Loucy (cell line): ENCODE results near the gene RBP2.

Experiments
- H2AFZ ChIP-seq: fragments of 200-600 bp; sonication (generic); 2 replicates; pipeline ENCODE4 v1.6.0; 2016; ENCODE audit warnings: antibody characterized with exemption, mild to moderate bottlenecking, low read length, moderate library complexity
- H3F3A ChIP-seq: fragments of 200-600 bp; 2 replicates; pipeline ENCODE4 v1.6.0; 2016; ENCODE audit warnings: antibody characterized with exemption, low read depth, mild to moderate bottlenecking
- H3K27me3 ChIP-seq: fragments of 200-600 bp; sonication (generic); 2 replicates; pipeline ENCODE4 v1.6.1; 2014; ENCODE audit warnings: low read length, mild to moderate bottlenecking; ENCODE audit not compliant: insufficient read depth, poor library complexity, severe bottlenecking
- H3K36me3 ChIP-seq: fragments of 200-600 bp; sonication (generic); 2 replicates; pipeline ENCODE4 v1.6.1; 2016; ENCODE audit warnings: low read length; ENCODE audit not compliant: insufficient read depth
- H3K4me1 ChIP-seq: fragments of 200-600 bp; sonication (generic); 2 replicates; pipeline ENCODE4 v1.5.1; 2014; ENCODE audit warnings: low read length, mild to moderate bottlenecking; ENCODE audit not compliant: insufficient read depth, poor library complexity, severe bottlenecking
- H3K4me2 ChIP-seq: fragments of 200-600 bp; sonication (generic); 2 replicates; pipeline ENCODE4 v1.6.0; 2014; ENCODE audit warnings: antibody characterized with exemption, low read length, low read depth, mild to moderate bottlenecking; ENCODE audit not compliant: poor library complexity, severe bottlenecking
- H3K4me3 ChIP-seq: fragments of 200-600 bp; sonication (generic); 2 replicates; pipeline ENCODE4 v1.5.1; 2014; ENCODE audit warnings: low read length, mild to moderate bottlenecking, mixed read lengths; ENCODE audit not compliant: poor library complexity, severe bottlenecking
- H3K79me2 ChIP-seq: fragments of 200-600 bp; sonication (generic); 2 replicates; pipeline ENCODE4 v1.6.1; 2014; ENCODE audit warnings: low read length; ENCODE audit not compliant: insufficient read depth
- H3K9ac ChIP-seq: fragments of 200-600 bp; sonication (generic); 2 replicates; pipeline ENCODE4 v1.6.0; 2014; ENCODE audit warnings: mild to moderate bottlenecking, low read depth, low read length, moderate library complexity; ENCODE audit not compliant: poor library complexity, severe bottlenecking
- H3K9me2 ChIP-seq: fragments of 200-600 bp; sonication (generic); replicated peaks from 2 replicates; pipeline ENCODE4 v1.6.1; 2016; ENCODE audit warnings: low read depth, low read length, mixed read lengths
- H3K9me3 ChIP-seq: fragments of 200-600 bp; sonication (generic); 2 replicates; pipeline ENCODE4 v1.6.1; 2014; ENCODE audit warnings: mild to moderate bottlenecking, antibody characterized with exemption, low read length, low read depth; ENCODE audit not compliant: insufficient read depth
- H4K20me1 ChIP-seq: fragments of 200-600 bp; sonication (generic); 2 replicates; pipeline ENCODE4 v1.6.0; 2014; ENCODE audit warnings: antibody characterized with exemption, low read length, mild to moderate bottlenecking; ENCODE audit not compliant: insufficient read depth, poor library complexity, severe bottlenecking
- EZH2phosphoT487 ChIP-seq: fragments of 200-600 bp; IDR thresholded peaks from 2 replicates; pipeline ENCODE4 v1.6.1; 2018; ENCODE audit warnings: antibody characterized with exemption, mild to moderate bottlenecking, moderate library complexity, borderline replicate concordance
- TF ChIP-seq, protein P1 (sequence below): fragments of 200-600 bp; sonication (generic); conservative IDR thresholded peaks from 2 replicates; pipeline ENCODE4 v1.5.1; 2014; ENCODE audit warnings: mild to moderate bottlenecking, antibody characterized with exemption, low read length

The RBP2 gene

GRCh38 chr3:139523166-139523565 is 46.9 kb upstream of the RBP2 start:
- Histone ChIP-seq H3K79me2 (no peaks in the 10 kb centered on the region), H3K4me1 (no peaks in the 10 kb centered on the region), H3K9me3 (no peaks in the 10 kb centered on the region), H3F3A (no peaks in the 10 kb centered on the region), H3K4me2 (no peak overlapping the region), H3K9me2 (no peaks in the 10 kb centered on the region), H3K4me3 (no peak overlapping the region), H4K20me1 (no peaks in the 10 kb centered on the region), H3K36me3 (no peaks in the 10 kb centered on the region), H3K27me3 (no peaks in the 10 kb centered on the region), H3K9ac (no peak overlapping the region), H2AFZ (no peak overlapping the region)
- TF ChIP-seq, protein P1, sequence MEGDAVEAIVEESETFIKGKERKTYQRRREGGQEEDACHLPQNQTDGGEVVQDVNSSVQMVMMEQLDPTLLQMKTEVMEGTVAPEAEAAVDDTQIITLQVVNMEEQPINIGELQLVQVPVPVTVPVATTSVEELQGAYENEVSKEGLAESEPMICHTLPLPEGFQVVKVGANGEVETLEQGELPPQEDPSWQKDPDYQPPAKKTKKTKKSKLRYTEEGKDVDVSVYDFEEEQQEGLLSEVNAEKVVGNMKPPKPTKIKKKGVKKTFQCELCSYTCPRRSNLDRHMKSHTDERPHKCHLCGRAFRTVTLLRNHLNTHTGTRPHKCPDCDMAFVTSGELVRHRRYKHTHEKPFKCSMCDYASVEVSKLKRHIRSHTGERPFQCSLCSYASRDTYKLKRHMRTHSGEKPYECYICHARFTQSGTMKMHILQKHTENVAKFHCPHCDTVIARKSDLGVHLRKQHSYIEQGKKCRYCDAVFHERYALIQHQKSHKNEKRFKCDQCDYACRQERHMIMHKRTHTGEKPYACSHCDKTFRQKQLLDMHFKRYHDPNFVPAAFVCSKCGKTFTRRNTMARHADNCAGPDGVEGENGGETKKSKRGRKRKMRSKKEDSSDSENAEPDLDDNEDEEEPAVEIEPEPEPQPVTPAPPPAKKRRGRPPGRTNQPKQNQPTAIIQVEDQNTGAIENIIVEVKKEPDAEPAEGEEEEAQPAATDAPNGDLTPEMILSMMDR = no peak
- TF ChIP-seq EZH2phosphoT487 = no peak

- no peaks in the 10 kb centered on the region for H3K79me2 ChIP-seq
- no peak overlapping the region for H2AFZ ChIP-seq
- TF ChIP-seq, protein P1 = peak; percentile 50
- no peak for TF ChIP-seq EZH2phosphoT487
- H3K27me3 ChIP-seq = no peaks in the 10 kb centered on the region
- no peaks in the 10 kb centered on the region for H3K36me3 ChIP-seq
- H3K4me1 ChIP-seq = no peaks in the 10 kb centered on the region
- no peaks in the 10 kb centered on the region for H3K9me2 ChIP-seq
- no peak overlapping the region for H3K9ac ChIP-seq
- no peaks in the 10 kb centered on the region for H3K9me3 ChIP-seq
- H4K20me1 ChIP-seq = no peaks in the 10 kb centered on the region
- no peak overlapping the region for H3K4me2 ChIP-seq
- no peak overlapping the region for H3K4me3 ChIP-seq
- no peaks in the 10 kb centered on the region for H3F3A ChIP-seq
These were observed 46.1 kb upstream of the RBP2 start for GRCh38 chr3:139522421-139522820.

- H3K4me3 ChIP-seq = no peak overlapping the region
- no peaks in the 10 kb centered on the region for H3K9me3 ChIP-seq
- no peaks in the 10 kb centered on the region for H3K9me2 ChIP-seq
- H3K36me3 ChIP-seq = no peaks in the 10 kb centered on the region
- H3K79me2 ChIP-seq = no peaks in the 10 kb centered on the region
- H3K27me3 ChIP-seq = no peaks in the 10 kb centered on the region
- H3K9ac ChIP-seq = no peak overlapping the region
- no peaks in the 10 kb centered on the region for H3K4me1 ChIP-seq
- no peak overlapping the region for H3K4me2 ChIP-seq
- no peaks in the 10 kb centered on the region for H3F3A ChIP-seq
- no peak overlapping the region for H2AFZ ChIP-seq
- TF ChIP-seq, protein P1 = no peak
- no peak for TF ChIP-seq EZH2phosphoT487
- no peaks in the 10 kb centered on the region for H4K20me1 ChIP-seq
These were observed 45.5 kb upstream of the RBP2 start for GRCh38 chr3:139521816-139522215.
